Cardiac septum (tissue), 1 donor: ENCODE data around the gene PPP1R7. TPM values are rescaled to one million over a fixed set of nuclear protein-coding genes. Genes with fewer than 3 reads are reported as not detected.

Source experiments
- total RNA-seq: library from RNA; stranded (reverse); fragmentation: NEBNext Ultra II Directional; extraction: Animal tissue kit (Norgen Biotek cat#: 25700); gene quantifications from one replicate; pipeline ENCODE4 v1.2.1, GENCODE V29; 2021
- donor health status: DM: no; HTN: no; CAD: no.

The PPP1R7 gene
- total RNA-seq, 1 donor from 2014 or later = 77.7 TPM

Other genes starting within 250 kb of the PPP1R7 start
- gene CROCC2, start 244.1 kb upstream of the PPP1R7 start, total RNA-seq = not detected
- gene SNED1, start 151.8 kb upstream of the PPP1R7 start, total RNA-seq = 9.7 TPM
- 21.0 TPM for gene MTERF4, start 48.2 kb upstream of the PPP1R7 start, total RNA-seq
- 2.2 TPM for gene PASK, start 995 bp upstream of the PPP1R7 start, total RNA-seq
- 3.4 TPM for gene ANO7, start 38.2 kb downstream of the PPP1R7 start, total RNA-seq
- gene HDLBP, start 165.2 kb downstream of the PPP1R7 start, total RNA-seq = 356 TPM
- 219 TPM for gene SEPTIN2, start 165.5 kb downstream of the PPP1R7 start, total RNA-seq
- gene FARP2, start 205.8 kb downstream of the PPP1R7 start, total RNA-seq = 24.4 TPM